HG02759 (cell line): Measurements from ENCODE around the gene A2ML1.
"Not testable (repeated sequence)": the region's sequence is repeated elsewhere in the genome, so short reads cannot be mapped to it uniquely, and the experiment has no call there.

Source experiments
- ATAC-seq: cut with Tn5 transposase; IDR thresholded peaks from one replicate; pipeline ENCODE4 v1.9.1; 2021; ENCODE audit warnings: mild to moderate bottlenecking, moderate library complexity; ENCODE audit not compliant: unreplicated experiment

Gene A2ML1

GRCh38 chr12:8847435-8847834, 25.0 kb downstream of the A2ML1 start:
- ATAC-seq: no peak

GRCh38 chr12:8849876-8850275, 27.5 kb downstream of the A2ML1 start:
- ATAC-seq: no peak

GRCh38 chr12:8852119-8852518, 29.7 kb downstream of the A2ML1 start:
- ATAC-seq: no peak

GRCh38 chr12:8855891-8856290, 33.5 kb downstream of the A2ML1 start:
- no peak for ATAC-seq

- ATAC-seq: not testable (repeated sequence)
Measured at GRCh38 chr12:8859448-8859847, 37.0 kb downstream of the A2ML1 start.

- no peak for ATAC-seq
Measured at GRCh38 chr12:8860165-8860961, 37.9 kb downstream of the A2ML1 start.

GRCh38 chr12:8866429-8866828, 44.0 kb downstream of the A2ML1 start:
- ATAC-seq: no peak

GRCh38 chr12:8867009-8867408, 44.6 kb downstream of the A2ML1 start:
- no peak for ATAC-seq

- no peak for ATAC-seq
Measured at GRCh38 chr12:8867786-8868185, 45.4 kb downstream of the A2ML1 start.

GRCh38 chr12:8870586-8870985, 48.2 kb downstream of the A2ML1 start:
- no peak for ATAC-seq

GRCh38 chr12:8871068-8871467, 48.6 kb downstream of the A2ML1 start:
- ATAC-seq: no peak

GRCh38 chr12:8876887-8877286, 54.5 kb downstream of the A2ML1 start:
- no peak for ATAC-seq

GRCh38 chr12:8886502-8887284, 64.3 kb downstream of the A2ML1 start:
- ATAC-seq: no peak

GRCh38 chr12:8887285-8887715, 64.9 kb downstream of the A2ML1 start:
- no peak for ATAC-seq

GRCh38 chr12:8890313-8891085, 68.1 kb downstream of the A2ML1 start:
- no peak for ATAC-seq

GRCh38 chr12:8891976-8892375, 69.6 kb downstream of the A2ML1 start:
- ATAC-seq: no peak

- ATAC-seq: no peak
Measured at GRCh38 chr12:8894378-8894777, 72.0 kb downstream of the A2ML1 start.

GRCh38 chr12:8894986-8895385, 72.6 kb downstream of the A2ML1 start:
- no peak for ATAC-seq

- no peak for ATAC-seq
Measured at GRCh38 chr12:8897081-8897480, 74.7 kb downstream of the A2ML1 start.

GRCh38 chr12:8899830-8900229, 77.4 kb downstream of the A2ML1 start:
- ATAC-seq: no peak

GRCh38 chr12:8902703-8903102, 80.3 kb downstream of the A2ML1 start:
- not testable (repeated sequence) for ATAC-seq
